DLD1 (cell line): Measurements from ENCODE around the gene MAPK12.

Experiments
- in situ Hi-C: cut with HindIII; loops from 2 replicates; pipeline ENCODE4 v1.10.0; 2017; ENCODE audit warnings: low sequenced_read_pairs

The MAPK12 gene

DNA sequence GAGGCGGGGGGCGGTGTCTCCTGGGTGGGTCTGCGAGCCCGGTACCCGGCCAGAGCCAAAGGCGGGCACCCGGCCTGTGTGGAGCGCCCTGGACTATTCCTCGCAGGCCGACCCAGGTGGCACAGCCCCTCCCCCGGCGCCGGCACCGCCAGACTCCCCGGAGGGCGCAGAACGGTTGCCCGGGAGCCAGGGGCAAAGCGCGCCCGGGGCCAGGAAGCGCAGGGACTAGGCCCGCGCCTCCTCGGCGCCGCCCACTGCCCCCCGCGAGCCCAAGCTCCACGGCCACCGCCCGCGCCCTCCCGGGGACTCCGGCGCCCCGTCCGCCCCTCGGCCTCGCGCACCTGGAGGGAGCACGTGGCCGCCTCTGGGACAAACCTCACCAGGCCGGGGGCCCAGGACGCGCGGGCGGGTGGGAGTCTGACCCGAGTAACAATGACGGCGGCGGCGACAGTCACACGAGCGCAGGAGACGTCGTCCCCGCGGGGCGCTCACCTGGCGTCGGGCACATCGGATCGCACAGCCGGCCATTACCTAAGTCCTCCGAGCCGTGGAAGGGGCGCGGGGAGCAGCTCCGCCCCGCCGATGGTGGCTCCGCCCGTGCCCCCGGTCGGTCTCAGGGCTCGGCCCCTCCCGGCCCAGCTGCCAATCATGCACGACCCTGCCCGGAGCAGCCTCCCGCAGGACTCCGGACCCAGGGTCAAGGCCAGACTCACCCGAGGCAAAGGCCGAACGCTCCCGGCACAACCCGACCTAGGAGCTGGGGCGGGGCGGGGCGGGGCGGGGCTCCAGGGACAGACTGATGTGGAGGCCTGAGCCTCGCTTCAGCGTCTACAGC lies 38.5 kb upstream of the MAPK12 start:
- in situ Hi-C loops: no loop called here

DNA sequence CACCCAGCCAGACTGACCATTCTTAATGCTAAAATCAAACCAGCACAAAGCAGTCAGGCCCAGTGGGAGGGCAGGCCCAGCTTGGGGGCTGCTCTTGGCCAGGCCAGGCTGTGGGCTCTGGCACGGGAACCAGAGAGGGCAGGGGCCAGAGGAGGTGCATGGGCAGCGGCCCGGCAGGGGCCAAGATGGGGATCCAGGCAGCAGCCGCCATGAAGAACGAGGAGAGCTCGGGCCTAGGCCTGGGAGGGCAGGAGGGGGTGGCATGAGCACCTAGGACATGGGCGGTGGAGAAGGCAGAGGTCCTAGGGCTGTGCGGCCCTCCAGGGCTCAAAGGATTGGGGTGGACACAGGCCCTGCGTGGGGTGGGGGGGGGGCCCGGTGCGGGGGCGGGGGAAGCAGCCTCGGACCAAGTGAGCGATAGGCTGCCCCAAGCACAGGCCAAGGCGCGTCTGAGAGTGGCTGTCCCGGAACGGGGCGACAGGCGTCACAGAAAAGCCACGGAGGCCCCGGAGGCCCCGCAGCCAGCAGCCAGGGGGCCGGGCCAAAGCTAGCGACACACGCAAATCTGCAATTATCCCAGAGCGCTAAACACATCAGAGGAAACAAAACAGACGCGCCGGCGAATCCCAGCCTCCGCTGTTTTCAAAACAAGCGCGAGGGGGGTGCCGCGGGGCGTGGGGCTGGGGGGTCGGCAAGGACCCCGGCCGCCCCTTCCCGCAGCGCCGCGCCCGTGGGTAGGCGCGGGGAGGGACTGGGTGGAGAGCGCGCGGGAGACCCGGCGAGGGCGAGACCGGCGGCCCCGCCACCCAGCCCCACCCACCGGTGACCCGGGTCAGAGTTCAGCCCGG lies 37.7 kb upstream of the MAPK12 start:
- in situ Hi-C loops: no loop called here

DNA sequence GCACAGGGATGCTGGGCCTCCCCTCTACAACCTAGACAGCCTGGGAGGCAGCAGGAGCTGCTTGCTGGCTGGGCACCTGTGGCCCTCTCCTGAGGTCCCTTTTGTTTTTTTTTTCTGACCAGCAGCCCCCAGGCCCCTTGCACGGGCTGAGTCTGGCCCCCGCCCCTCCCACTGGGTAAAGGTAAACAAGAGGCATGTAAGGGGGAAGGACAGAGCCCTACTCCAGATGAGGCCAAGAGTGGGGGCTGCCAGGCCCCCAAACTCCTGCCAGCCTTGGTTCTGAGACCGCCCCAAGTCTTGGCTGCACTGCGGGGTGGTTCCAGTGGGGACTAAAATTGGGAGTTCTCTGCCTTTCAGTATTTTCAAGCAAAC lies 36.8 kb upstream of the MAPK12 start:
- in situ Hi-C loops: no loop called here

DNA sequence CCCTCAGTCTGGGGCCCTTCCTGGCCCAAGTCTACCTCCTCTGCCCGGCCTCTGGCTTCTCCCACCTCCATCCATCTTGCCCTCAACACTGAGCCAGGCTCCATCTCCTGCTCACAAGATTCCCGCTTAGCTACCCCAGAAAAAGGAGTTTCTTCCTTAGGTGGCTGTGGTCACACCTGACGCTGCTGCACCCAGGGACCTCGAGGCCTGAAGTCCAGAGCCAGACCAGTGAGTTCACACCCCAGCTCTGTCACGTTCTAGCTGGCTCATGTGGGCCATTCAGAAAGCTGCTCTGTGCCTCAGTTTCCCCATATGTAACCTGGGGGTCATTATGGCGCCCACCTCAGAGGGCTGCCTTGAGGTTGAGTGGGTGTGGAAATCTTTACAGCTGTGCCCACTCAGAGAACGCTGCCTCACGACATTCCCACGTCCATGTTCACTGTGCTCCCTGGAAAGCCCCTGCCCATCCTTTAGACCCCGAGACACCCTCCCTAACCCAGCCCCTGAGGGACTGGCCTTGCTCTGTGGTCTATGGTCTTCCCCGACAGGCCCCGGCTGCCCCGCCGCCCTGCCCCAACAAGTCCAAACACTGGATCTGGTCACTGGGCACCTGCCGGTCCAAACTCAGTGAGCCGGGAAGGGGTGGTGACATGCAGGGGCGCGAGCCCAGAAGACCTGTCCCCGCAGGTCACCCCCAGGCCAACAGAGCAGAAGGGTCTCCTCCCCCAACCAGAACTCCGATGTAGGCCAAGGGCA lies 36.2 kb upstream of the MAPK12 start:
- in situ Hi-C loops: no loop called here

DNA sequence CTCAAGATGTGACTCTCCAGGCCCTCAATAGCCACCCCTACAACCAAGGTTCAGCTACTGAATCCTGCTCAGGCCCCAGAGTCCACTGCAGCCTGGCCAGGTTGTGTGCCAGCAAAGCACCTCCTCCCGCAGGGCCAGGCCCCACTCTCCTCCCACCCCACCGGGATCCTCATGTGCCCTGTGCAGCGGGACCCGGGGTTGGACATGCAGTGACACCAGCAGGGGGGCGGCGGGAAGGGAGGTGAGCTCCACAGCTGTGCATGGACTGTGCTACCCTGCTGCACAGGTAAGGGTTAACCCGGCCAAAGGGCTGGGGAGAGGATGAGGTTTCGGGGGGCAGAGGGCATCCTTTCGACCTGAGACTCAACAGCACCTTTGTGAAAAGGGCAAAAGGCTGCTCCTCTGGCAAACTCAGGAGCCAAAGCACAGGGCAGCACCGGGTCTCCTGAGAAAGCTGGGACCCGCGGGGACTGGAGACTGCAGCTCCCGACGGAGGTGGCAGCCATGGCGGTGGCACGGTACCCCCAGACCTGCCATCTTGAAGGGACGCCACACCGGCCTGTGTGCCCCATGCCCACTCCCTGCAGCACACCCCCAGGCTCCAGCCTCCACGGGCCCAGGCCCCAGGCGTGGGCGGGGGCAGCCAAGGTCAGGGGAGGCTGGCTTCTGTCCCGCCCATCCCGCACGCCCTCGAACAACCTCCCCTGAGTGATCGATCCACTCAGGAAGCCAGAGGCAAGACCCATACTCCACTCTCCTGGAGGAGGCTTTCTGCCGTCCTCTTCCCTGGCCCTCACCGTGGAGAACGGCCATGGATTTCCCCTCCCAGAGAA lies 35.4 kb upstream of the MAPK12 start:
- in situ Hi-C loops: no loop called here

DNA sequence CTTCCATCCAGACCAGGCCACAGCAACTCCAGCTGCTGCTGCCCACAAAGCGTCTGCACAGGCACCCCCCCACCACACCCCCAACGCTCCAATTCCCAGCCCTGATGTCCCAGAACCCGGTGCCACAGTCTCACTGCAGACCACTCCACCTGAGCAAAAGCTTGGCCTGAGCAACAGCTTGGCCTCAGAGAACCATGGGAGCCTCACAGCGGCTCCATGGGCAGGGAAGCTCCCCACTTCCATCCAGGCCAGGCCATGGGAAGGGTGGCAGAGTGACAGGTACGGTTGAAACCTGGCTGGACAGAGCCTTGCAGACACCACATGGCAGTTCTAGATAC lies 32.8 kb upstream of the MAPK12 start:
- in situ Hi-C loops: no loop called here

DNA sequence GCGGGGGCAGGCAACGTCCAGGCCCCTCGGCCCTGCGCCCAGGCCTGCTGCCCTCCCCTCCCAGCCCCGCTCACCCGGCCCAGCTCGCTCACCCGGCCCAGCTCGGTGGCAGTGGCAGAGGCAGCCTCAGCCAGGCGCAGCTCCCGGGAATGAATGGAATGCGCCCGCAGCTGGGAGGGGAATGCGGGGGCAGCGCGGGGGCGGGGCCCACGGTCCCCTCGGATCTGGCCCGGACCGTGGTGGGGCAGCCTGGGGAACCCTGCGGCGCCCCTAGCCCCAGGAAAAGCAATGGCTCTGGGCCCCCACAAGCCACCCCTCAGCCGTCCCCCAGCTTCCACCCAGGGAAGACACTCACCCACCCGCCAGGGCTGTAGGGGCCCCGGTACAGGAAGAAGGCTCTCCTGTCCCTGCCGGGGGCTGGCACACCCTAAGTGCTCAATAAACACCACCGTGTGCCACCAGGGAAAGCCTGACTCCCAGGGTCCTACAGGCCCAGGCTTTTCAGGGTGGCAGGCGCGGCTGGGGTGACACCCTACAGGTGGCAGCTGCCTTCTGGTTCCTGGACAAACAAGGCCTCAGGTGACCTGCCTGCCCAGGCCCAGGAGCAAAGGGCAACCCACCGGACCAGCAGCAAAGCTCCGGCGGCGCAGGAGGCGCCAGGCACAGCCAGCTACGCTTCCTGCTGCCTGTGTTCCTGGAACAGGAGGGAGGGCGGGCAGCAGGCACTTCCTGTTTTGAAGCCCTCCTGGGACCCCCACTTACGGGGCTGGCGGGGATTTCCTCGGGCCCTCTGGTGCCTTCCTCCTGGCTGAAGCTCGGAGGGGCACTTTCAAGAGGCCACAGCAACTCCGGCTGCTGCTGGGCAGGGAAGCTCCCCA lies 32.2 kb upstream of the MAPK12 start:
- in situ Hi-C loops: no loop called here

DNA sequence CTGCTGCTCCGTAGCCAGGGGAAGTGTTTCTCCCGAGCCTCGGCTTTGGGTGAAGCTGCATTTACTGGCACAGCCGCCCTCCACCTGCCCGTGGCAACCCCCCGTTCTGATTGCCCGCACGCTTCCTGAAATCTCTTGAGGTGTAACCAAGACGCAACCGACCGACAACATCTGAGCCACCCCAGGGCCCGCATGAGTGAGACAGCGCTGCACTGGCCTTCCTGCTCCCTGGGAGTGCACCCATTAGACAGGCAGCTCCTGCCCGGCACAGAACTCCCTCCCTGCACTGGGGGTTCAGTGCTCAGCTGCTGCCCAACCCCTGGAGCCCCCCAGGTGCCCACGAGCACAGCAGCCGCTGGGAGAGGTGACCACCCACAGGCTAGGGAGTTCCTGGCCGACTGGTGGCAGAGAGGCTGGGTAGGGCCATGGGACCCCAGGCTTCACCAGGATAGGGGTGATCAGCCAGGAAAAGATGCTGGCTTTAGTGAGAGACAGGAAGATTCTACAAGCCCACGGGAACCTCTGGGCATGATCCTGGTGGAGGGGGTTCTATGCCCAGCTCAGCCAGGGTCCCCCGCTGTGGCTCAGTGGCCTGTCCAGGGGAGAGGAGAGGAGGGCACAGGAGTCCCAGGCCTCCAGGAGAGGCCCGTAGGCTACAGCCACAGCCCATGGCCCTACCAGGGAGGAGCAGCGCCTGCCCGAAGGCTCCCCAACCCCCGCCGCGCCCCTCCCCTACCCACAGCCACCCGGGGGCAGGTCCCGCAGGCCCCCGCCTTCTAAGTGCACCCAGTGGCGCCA lies 31.4 kb upstream of the MAPK12 start:
- in situ Hi-C loops: no loop called here

DNA sequence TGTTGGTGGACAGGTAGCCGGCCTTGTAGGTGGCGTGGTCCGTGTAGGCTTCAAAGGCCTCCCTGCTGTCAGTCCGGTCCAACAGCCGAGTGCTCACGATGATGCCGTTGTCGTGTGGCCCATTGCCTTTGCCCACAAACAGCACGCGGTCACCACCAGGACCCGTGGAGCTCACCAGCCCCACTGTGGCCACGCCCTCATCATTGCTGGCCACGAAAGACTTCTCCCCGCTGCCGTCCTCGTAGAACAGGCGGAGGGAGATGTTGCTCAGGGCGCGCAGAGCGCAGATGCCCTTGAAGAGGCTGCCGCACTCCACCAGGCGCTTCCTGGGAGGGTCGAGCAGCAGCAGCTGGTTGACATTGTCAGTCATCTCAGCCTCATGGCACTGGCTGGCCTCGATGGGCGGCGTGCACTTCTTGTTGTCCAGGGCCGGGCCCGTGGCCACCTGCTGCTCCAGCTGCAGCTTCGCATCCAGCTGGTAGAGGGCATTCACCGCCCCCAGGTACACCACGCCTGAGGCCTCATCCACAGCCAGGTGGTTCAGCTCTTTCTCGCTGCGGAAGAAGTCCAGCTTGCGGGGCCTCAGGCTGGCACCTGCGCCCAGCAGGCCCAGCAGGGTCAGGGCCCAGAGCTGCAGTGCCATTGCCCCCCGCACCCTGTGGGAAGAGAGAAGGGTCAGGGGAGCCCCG lies 28.6 kb upstream of the MAPK12 start:
- in situ Hi-C loops: no loop called here

DNA sequence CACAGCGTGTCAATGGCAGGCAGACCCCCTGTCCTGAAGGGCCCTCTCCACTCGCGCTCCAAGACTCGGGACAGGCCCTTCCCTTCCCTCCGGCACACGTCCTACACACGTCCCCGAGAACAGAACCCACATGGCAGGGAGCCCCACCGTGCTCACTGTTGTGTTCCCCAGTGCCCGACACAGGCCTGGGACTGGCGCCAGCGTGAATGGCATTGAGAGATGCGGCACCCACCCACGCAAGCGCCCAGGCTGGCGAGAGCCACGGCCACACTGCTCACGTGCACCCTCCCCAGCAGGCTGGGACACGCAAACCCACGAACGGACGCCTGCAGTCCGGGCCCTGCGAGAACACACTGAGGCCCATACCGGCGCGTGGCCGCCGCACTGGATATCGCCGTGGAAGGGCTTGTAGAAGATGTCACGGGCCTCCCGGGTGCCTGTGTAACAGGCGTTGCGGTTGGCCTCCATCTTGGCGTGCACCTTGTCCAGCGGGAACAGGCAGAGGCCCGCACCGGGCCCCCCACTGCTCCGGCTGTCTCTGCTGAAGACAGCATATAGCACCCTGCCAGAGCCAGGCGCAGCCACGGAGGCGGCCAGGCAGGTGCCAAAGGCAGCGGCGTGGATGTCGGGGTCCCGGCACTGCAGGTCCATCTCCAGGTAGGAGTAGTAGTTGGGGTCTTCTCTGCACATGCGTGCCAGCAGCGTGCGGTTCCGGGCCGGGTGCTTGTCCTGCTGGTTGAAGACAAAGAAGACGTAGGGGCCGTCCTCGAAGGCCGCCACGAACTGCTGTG lies 27.9 kb upstream of the MAPK12 start:
- in situ Hi-C loops: no loop called here

DNA sequence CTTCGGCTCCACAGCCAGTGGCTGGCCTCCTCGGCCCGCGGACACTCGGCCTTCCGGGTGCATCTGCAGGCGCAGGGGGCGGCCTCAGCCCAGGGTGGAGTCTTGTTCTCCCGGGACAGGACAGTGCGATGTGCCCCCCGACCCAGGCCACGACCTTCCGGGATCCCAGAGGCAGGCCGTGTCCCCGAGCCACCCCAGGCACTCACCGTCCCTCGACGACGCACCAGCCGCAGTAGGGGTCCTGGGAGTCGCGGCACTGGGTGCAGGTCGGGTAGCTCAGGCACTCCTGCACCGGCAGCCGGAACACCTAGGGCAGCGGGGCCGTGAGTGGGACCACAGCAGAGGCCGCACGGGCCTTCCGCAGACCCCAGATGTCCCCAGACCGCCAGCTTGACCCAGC lies 26.2 kb upstream of the MAPK12 start:
- in situ Hi-C loops: no loop called here

DNA sequence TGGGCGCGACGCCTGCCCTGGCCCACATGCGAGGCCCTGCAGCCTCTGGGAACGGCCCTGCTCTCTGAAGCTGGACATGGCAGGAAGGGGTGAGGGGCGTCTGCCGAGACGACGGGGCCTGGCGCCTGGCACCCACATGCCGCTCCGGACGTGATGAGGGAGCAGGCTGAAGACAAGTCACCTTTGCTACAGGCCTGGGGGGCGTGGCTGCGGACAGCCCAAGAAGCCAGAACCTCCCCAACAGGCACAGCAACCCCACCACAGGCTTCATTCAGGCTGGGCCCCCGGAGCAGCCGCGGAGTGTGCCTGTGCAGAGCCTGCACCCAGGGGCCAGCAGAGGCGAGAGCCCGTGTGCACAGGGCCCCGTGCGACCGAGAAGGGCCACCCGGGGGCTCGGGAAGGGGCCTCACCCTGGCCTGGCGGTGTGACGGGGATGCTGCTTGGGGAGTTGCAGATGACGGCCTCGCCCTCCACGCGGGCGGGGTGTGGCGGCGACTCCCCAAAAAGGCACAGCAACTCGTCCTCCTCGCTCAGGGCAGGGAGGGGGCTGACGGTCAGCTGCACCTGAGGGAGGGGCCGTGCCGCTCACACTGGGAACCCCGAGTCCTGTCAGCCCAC lies 25.3 kb upstream of the MAPK12 start:
- in situ Hi-C loops: no loop called here

DNA sequence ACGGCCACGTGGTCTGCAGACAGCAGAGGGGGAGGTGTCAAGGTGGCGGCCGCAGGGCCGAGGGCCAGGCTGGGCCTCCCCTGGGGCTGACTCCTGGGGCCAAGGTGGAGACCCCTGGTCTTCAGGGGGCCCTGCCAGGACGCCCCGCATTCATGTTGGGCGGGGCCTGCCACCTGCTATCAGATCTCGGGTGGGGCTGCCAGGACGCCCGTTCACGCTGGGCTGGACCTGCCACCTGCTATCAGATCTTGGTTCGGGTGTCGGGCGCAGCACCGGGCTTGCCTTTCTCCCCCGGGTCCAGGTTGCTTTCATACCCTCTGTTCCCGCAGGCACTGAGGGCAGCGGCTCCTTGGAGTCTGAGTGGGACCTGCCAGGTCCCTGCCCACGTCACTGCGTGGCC lies 24.8 kb upstream of the MAPK12 start:
- in situ Hi-C loops: no loop called here

DNA sequence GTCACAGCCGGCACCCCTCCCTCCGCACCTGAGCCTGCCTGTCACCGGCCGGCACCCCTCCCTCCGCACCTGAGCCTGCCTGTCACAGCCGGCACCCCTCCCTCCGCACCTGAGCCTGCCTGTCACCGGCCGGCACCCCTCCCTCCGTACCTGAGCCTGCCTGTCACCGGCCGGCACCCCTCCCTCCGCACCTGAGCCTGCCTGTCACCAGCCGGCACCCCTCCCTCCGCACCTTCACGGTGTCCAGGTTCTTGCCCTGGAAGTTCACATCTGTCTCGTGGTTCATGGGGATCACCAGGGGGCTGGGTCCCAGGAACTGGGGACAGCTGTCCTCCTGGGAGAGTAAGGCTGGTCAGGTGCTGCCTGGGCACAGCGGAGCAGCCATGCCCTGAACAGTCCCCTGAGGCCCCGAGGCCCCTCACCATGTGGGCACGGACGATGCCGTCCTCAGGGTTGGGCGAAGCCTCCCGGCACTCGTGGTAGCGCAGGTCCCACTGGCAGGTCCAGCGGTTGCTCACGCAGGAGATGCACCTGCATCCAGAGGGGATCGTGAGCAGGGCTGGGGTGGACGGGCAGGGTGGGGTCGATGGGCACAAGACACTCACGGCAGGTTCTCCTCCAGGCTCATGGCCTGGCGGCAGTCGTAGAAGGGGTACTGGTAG lies 24.2 kb upstream of the MAPK12 start:
- in situ Hi-C loops: no loop called here

DNA sequence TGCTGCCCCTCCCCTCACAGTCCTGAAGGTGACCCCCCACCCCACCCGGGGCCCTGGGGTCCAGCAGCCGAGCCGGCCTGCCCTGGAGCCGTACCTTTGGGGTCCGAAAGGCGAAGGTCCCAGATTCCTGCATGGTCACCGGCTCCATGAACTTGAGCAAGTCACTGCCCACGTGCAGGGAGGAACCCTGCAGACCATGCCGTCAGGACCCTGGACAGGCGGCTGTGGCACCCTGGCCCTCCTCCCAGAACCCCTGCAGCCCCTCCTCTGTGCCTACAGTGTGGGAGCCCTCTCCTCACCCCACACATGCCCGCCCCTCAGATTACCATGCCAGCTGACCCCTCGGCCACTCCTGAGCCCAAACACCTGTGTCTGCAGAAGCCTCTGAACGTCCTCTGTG lies 23.0 kb upstream of the MAPK12 start:
- in situ Hi-C loops: no loop called here

DNA sequence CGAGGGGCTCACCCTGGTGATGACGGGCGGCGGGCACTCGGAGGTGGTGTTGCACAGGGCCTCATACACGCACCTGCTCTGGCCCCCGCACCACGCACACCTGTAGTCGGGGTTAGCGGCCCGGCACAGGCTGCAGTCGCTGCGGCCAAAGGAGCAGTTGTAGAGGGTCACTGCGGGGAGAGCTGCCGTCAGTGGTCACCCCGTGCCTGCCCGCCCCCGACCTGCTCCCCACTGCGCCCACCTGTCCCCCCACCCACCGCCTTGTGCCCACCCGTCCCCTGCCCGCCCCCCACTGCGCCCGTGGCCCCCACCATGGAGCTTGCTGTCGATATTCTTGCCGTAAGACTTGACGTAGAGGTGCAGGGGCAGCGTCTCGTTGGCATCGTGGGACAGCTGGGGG lies 22.3 kb upstream of the MAPK12 start:
- in situ Hi-C loops: no loop called here
